ENCODE measurements around the gene PPY. TPM values are rescaled to one million over a fixed set of nuclear protein-coding genes. Genes with fewer than 3 reads are reported as not detected.

Gene PPY
- total and polyA plus RNA-seq, 2 experiments from 2014 or later = not detected

- Histone ChIP-seq H3K27ac (no peak overlapping the region), H3K9me2 (replicated peaks; ENCODE audit: insufficient read depth) (no peaks in the 10 kb centered on the region), H4K20me1 (ENCODE audit: insufficient read depth, poor library complexity, severe bottlenecking) (no peaks in the 10 kb centered on the region), H2AFZ (no peak overlapping the region), H3K36me3 (replicated peaks; ENCODE audit: insufficient read depth, low read depth) (no peaks in the 10 kb centered on the region), H3K4me3 (no peak overlapping the region), H3K4me1 (ENCODE audit: insufficient read depth) (no peaks in the 10 kb centered on the region), H3K79me2 (no peaks in the 10 kb centered on the region), H3K27me3 (peaks cover 15% of the 10 kb centered on the region), H3K4me2 (no peak overlapping the region), H3K9me3 (ENCODE audit: low read depth) (no peaks in the 10 kb centered on the region)
- TF ChIP-seq EZH2 (IDR thresholded peaks at IDR 0.05; ENCODE audit: borderline replicate concordance) (no peak), EZH2phosphoT487 (IDR thresholded peaks at IDR 0.05; ENCODE audit: low read depth, severe bottlenecking, unreplicated experiment) (no peak), CTCF (IDR thresholded peaks at IDR 0.05; ENCODE audit: poor library complexity) (no peak)
- 51% methylated on average over 9 of the region's 9 CpGs for WGBS (ENCODE audit: low lambda C conversion rate, missing lambda C conversion rate)
- DNase-seq (ENCODE audit: low spot score) = no peak
Measured at GRCh38 chr17:43967251-43967875, 25.1 kb upstream of the PPY start.

GRCh38 chr17:43966276-43966675 is 24.0 kb upstream of the PPY start:
- TF ChIP-seq EZH2 (IDR thresholded peaks at IDR 0.05; ENCODE audit: borderline replicate concordance) (no peak), EZH2phosphoT487 (IDR thresholded peaks at IDR 0.05; ENCODE audit: low read depth, severe bottlenecking, unreplicated experiment) (no peak), CTCF (IDR thresholded peaks at IDR 0.05; ENCODE audit: poor library complexity) (no peak)
- H3K9me2 ChIP-seq (replicated peaks; ENCODE audit: insufficient read depth) = no peaks in the 10 kb centered on the region

GRCh38 chr17:43962479-43962878 is 20.2 kb upstream of the PPY start:
- Histone ChIP-seq H3K4me2 (no peak overlapping the region), H2AFZ (no peak overlapping the region), H3K4me1 (ENCODE audit: insufficient read depth) (no peaks in the 10 kb centered on the region), H3K27me3 (peaks cover 14% of the 10 kb centered on the region), H3K36me3 (replicated peaks; ENCODE audit: insufficient read depth, low read depth) (no peaks in the 10 kb centered on the region), H4K20me1 (ENCODE audit: insufficient read depth, poor library complexity, severe bottlenecking) (no peaks in the 10 kb centered on the region), H3K9me2 (replicated peaks; ENCODE audit: insufficient read depth) (no peaks in the 10 kb centered on the region), H3K27ac (no peak overlapping the region), H3K79me2 (no peaks in the 10 kb centered on the region), H3K4me3 (no peak overlapping the region), H3K9me3 (ENCODE audit: low read depth) (no peaks in the 10 kb centered on the region)
- WGBS (ENCODE audit: low lambda C conversion rate, missing lambda C conversion rate) = 75% methylated on average over 7 of the region's 7 CpGs
- TF ChIP-seq EZH2phosphoT487 (IDR thresholded peaks at IDR 0.05; ENCODE audit: low read depth, severe bottlenecking, unreplicated experiment) (no peak), CTCF (IDR thresholded peaks at IDR 0.05; ENCODE audit: poor library complexity) (no peak), EZH2 (IDR thresholded peaks at IDR 0.05; ENCODE audit: borderline replicate concordance) (no peak)
- DNase-seq (ENCODE audit: low spot score) = no peak

More at GRCh38 chr17:43966276-43966675, 24.0 kb upstream of the PPY start:
- Histone ChIP-seq H3K4me1 (ENCODE audit: insufficient read depth) (no peaks in the 10 kb centered on the region), H3K27ac (no peak overlapping the region), H4K20me1 (ENCODE audit: insufficient read depth, poor library complexity, severe bottlenecking) (no peaks in the 10 kb centered on the region), H3K4me3 (no peak overlapping the region), H3K4me2 (no peak overlapping the region), H3K79me2 (no peaks in the 10 kb centered on the region), H3K36me3 (replicated peaks; ENCODE audit: insufficient read depth, low read depth) (no peaks in the 10 kb centered on the region), H3K9me3 (ENCODE audit: low read depth) (no peaks in the 10 kb centered on the region), H3K27me3 (peaks cover 21% of the 10 kb centered on the region), H2AFZ (no peak overlapping the region)
- no peak for DNase-seq (ENCODE audit: low spot score)
- WGBS (ENCODE audit: low lambda C conversion rate, missing lambda C conversion rate) = 78% methylated on average over 3 of the region's 3 CpGs
